ENCODE results near the gene EHBP1. TPM values are rescaled to one million over a fixed set of nuclear protein-coding genes. Genes with fewer than 3 reads are reported as not detected.

The EHBP1 gene
- total and polyA plus RNA-seq, 2 experiments from 2014 or later, result 27.2 to 47.9 TPM

GRCh38 chr2:63034526-63034925 lies 329.0 kb downstream of the EHBP1 start:
- H3K4me3 Mint-ChIP-seq, result no peak overlapping the region
- H3K36me3 Mint-ChIP-seq (ENCODE audit: low read depth), result no peaks in the 10 kb centered on the region
- DNase-seq (ENCODE audit: low spot score) (no peak), ATAC-seq (no peak)
- no peaks in the 10 kb centered on the region for H3K79me2 ChIP-seq (replicated peaks; ENCODE audit: insufficient read depth)
- no peak overlapping the region for H2AFZ ChIP-seq
- H3K27me3 Mint-ChIP-seq (ENCODE audit: insufficient read depth, low read depth, poor library complexity), result peaks cover 2% of the 10 kb centered on the region
- no peak overlapping the region for H3K4me2 ChIP-seq
- H3K9me2 ChIP-seq (ENCODE audit: insufficient read depth), result no peaks in the 10 kb centered on the region
- peaks cover 8% of the 10 kb centered on the region; the same call in 2 of the 3 replicates for H3K4me1 Mint-ChIP-seq
- peaks cover 13% of the 10 kb centered on the region; the same call in 1 of the 2 replicates for H3K4me1 ChIP-seq (ENCODE audit: insufficient read depth)
- TF ChIP-seq EZH2phosphoT487 (IDR thresholded peaks at IDR 0.05; ENCODE audit: unreplicated experiment), result no peak
- TF ChIP-seq STAT1 (IDR thresholded peaks at IDR 0.05; ENCODE audit: unreplicated experiment), result no peak
- no peak for TF ChIP-seq EZH2 (IDR thresholded peaks at IDR 0.05; ENCODE audit: low read depth, unreplicated experiment)
- TF ChIP-seq POLR2AphosphoS5 (IDR thresholded peaks at IDR 0.05; ENCODE audit: low read depth), result no peak
- TF ChIP-seq, protein P1, sequence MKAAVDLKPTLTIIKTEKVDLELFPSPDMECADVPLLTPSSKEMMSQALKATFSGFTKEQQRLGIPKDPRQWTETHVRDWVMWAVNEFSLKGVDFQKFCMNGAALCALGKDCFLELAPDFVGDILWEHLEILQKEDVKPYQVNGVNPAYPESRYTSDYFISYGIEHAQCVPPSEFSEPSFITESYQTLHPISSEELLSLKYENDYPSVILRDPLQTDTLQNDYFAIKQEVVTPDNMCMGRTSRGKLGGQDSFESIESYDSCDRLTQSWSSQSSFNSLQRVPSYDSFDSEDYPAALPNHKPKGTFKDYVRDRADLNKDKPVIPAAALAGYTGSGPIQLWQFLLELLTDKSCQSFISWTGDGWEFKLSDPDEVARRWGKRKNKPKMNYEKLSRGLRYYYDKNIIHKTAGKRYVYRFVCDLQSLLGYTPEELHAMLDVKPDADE (IDR thresholded peaks at IDR 0.05), result no peak
- TF ChIP-seq CTCF (conservative IDR thresholded peaks at IDR 0.05; ENCODE audit: low read depth in 2 of 2), result no peak
- TF ChIP-seq ZNF114 (CRISPR knock-in tag; IDR thresholded peaks at IDR 0.05), result no peak
- TF ChIP-seq CREB1 (CRISPR knock-in tag; IDR thresholded peaks at IDR 0.05; ENCODE audit: low read depth), result no peak
- no peak for TF ChIP-seq REST (IDR thresholded peaks at IDR 0.05; ENCODE audit: unreplicated experiment)
- no peak for TF ChIP-seq NANOG (IDR thresholded peaks at IDR 0.05; ENCODE audit: borderline replicate concordance)
- H3K36me3 ChIP-seq (ENCODE audit: insufficient read depth), result no peaks in the 10 kb centered on the region
- H4K20me1 ChIP-seq (replicated peaks; ENCODE audit: insufficient read depth), result no peaks in the 10 kb centered on the region
- H3K4me3 ChIP-seq, result no peak overlapping the region
- H3K9me3 Mint-ChIP-seq, result no peaks in the 10 kb centered on the region
- H3K27ac ChIP-seq (ENCODE audit: low read depth), result no peak overlapping the region
- no peaks in the 10 kb centered on the region for H3F3A ChIP-seq (replicated peaks; ENCODE audit: low read depth)
- H3K27me3 ChIP-seq (ENCODE audit: insufficient read depth), result no peaks in the 10 kb centered on the region
- H3K27ac Mint-ChIP-seq, result no peak overlapping the region

All from GM23338 (cell line).